Muscle of leg (tissue), 16 donors: Measurements from ENCODE around the gene FCER1A. TPM values are rescaled to one million over a fixed set of nuclear protein-coding genes. Genes with fewer than 3 reads are reported as not detected.
A peak's percentile ranks its signal among the peaks of the same experiment; 100 is the strongest.

Source experiments
- DNase-seq: peaks from one replicate; pipeline ENCODE4 v3.0.0; 2013
- H3K27ac ChIP-seq: one replicate; pipeline ENCODE4 v1.5.1; 2013; ENCODE audit warnings: mild to moderate bottlenecking, low read length, control low read depth
- H3K27me3 ChIP-seq: one replicate; pipeline ENCODE4 v1.6.1; 2013; ENCODE audit warnings: low read length; ENCODE audit not compliant: control insufficient read depth, insufficient read depth
- H3K36me3 ChIP-seq: one replicate; pipeline ENCODE4 v1.6.1; 2013; ENCODE audit warnings: low read length; ENCODE audit not compliant: control insufficient read depth, insufficient read depth
- H3K4me1 ChIP-seq: one replicate; pipeline ENCODE4 v1.6.1; 2013; ENCODE audit warnings: low read length; ENCODE audit not compliant: control insufficient read depth, insufficient read depth
- H3K4me3 ChIP-seq: one replicate; pipeline ENCODE4 v1.5.1; 2013; ENCODE audit warnings: low read length, control low read depth
- H3K9me3 ChIP-seq: replicated peaks from 2 replicates; pipeline ENCODE4 v1.6.1; 2013; ENCODE audit warnings: low read depth, low read length; ENCODE audit not compliant: control insufficient read depth
- WGBS: methylation state at CpG from one replicate; pipeline ENCODE4 v1.1.5; 2013; ENCODE audit warnings: missing lambda C conversion rate; ENCODE audit not compliant: insufficient coverage; 5-methylcytosine and 5-hydroxymethylcytosine counted together
- long read RNA-seq, 11 donors: transcript quantifications; one replicate each; lab custom pipeline, GENCODE V29; 2026
- polyA plus RNA-seq, 8 donors: library from polyadenylated mRNA; unstranded; fragments of 120-200 nt; gene quantifications; one replicate each; pipeline versions ENCODE4 v1.2.1 to v1.2.3, GENCODE V29; 2013; ENCODE audit warnings: inconsistent platforms in 1 of 8, low replicate concordance in 1 of 8; ENCODE audit not compliant: insufficient read length in 8 of 8, insufficient read depth in 1 of 8
- total RNA-seq: library from RNA; stranded (reverse); fragments of 120-200 nt; gene quantifications from one replicate; pipeline ENCODE4 v1.2.4, GENCODE V29; 2013

Gene FCER1A
- total RNA-seq: 0.49 TPM
- 1 to 10 TPM in 1 of 8 donors, under 1 TPM in 7; 0.10 to 1.1 (median 0.29) TPM for polyA plus RNA-seq
- long read RNA-seq, donor 1: 0 reads
- long read RNA-seq, donor 2: 0 reads
- long read RNA-seq, donor 3: 0 reads
- long read RNA-seq, donor 4: 0 reads
- long read RNA-seq, donor 5: 0 reads
- long read RNA-seq, donor 6: 0 reads
- long read RNA-seq, donor 7: 0 reads
- long read RNA-seq, donor 8: 0 reads
- long read RNA-seq, donor 9: 0 reads
- long read RNA-seq, donor 10: 0 reads
- long read RNA-seq, donor 11: 0 reads

- no CpG with 5 or more reads among the region's 1 CpG for WGBS
- Histone ChIP-seq H3K36me3 (no peaks in the 10 kb centered on the region), H3K27ac (no peak within 1 kb of the TSS), H3K4me3 (no peak within 1 kb of the TSS), H3K9me3 (no peaks in the 10 kb centered on the region), H3K4me1 (no peaks in the 10 kb centered on the region), H3K27me3 (no peaks in the 10 kb centered on the region)
- no peak for DNase-seq
These were observed at the start of gene FCER1A for GRCh38 chr1:159302095-159302494. TSS of gene FCER1A (plus strand) at chr1:159302336. CDS start at chr1:159302365, 29 bp downstream.

GRCh38 chr1:159261311-159261710 lies 40.8 kb upstream of the FCER1A start:
- Histone ChIP-seq H3K36me3 (no peaks in the 10 kb centered on the region), H3K4me3 (no peak overlapping the region), H3K27me3 (no peaks in the 10 kb centered on the region), H3K4me1 (no peaks in the 10 kb centered on the region), H3K27ac (no peak overlapping the region), H3K9me3 (no peaks in the 10 kb centered on the region)
- DNase-seq: no peak

- H3K9me3 ChIP-seq: no peaks in the 10 kb centered on the region
- H3K27ac ChIP-seq: no peak overlapping the region
- no peaks in the 10 kb centered on the region for H3K27me3 ChIP-seq
- DNase-seq: no peak
- no CpG with 5 or more reads among the region's 2 CpGs for WGBS
- H3K4me1 ChIP-seq: no peaks in the 10 kb centered on the region
- H3K4me3 ChIP-seq: no peak overlapping the region
- no peaks in the 10 kb centered on the region for H3K36me3 ChIP-seq
These were observed 40.2 kb upstream of the FCER1A start for GRCh38 chr1:159261721-159262494.

- no peaks in the 10 kb centered on the region for H3K9me3 ChIP-seq
- no peak overlapping the region for H3K27ac ChIP-seq
- no peaks in the 10 kb centered on the region for H3K27me3 ChIP-seq
- H3K36me3 ChIP-seq: no peaks in the 10 kb centered on the region
- no CpG with 5 or more reads among the region's 3 CpGs for WGBS
- H3K4me1 ChIP-seq: no peaks in the 10 kb centered on the region
- DNase-seq: no peak
- no peak overlapping the region for H3K4me3 ChIP-seq
These were observed 35.3 kb upstream of the FCER1A start for GRCh38 chr1:159266832-159267231.

GRCh38 chr1:159274631-159275030 lies 27.5 kb upstream of the FCER1A start:
- Histone ChIP-seq H3K36me3 (no peaks in the 10 kb centered on the region), H3K4me1 (no peaks in the 10 kb centered on the region), H3K9me3 (no peaks in the 10 kb centered on the region), H3K27me3 (no peaks in the 10 kb centered on the region), H3K27ac (no peak overlapping the region), H3K4me3 (no peak overlapping the region)
- peak; percentile 3 for DNase-seq
- no CpG with 5 or more reads among the region's 2 CpGs for WGBS

GRCh38 chr1:159275891-159276290 lies 26.2 kb upstream of the FCER1A start:
- no peaks in the 10 kb centered on the region for H3K9me3 ChIP-seq
- no peaks in the 10 kb centered on the region for H3K4me1 ChIP-seq
- no peaks in the 10 kb centered on the region for H3K36me3 ChIP-seq
- no peak for DNase-seq
- H3K27ac ChIP-seq: no peak overlapping the region
- no peak overlapping the region for H3K4me3 ChIP-seq
- H3K27me3 ChIP-seq: no peaks in the 10 kb centered on the region

GRCh38 chr1:159279773-159280172 lies 22.4 kb upstream of the FCER1A start:
- H3K4me1 ChIP-seq: no peaks in the 10 kb centered on the region
- H3K9me3 ChIP-seq: no peaks in the 10 kb centered on the region
- H3K36me3 ChIP-seq: no peaks in the 10 kb centered on the region
- no peak overlapping the region for H3K27ac ChIP-seq
- no CpG with 5 or more reads among the region's 5 CpGs for WGBS
- H3K27me3 ChIP-seq: no peaks in the 10 kb centered on the region
- DNase-seq: no peak
- no peak overlapping the region for H3K4me3 ChIP-seq

GRCh38 chr1:159282118-159282517 lies 20.0 kb upstream of the FCER1A start:
- H3K4me3 ChIP-seq: no peak overlapping the region
- no peaks in the 10 kb centered on the region for H3K27me3 ChIP-seq
- no peaks in the 10 kb centered on the region for H3K9me3 ChIP-seq
- H3K4me1 ChIP-seq: no peaks in the 10 kb centered on the region
- H3K27ac ChIP-seq: no peak overlapping the region
- no CpG with 5 or more reads among the region's 2 CpGs for WGBS
- no peaks in the 10 kb centered on the region for H3K36me3 ChIP-seq
- DNase-seq: peak; percentile 2

- Histone ChIP-seq H3K27me3 (no peaks in the 10 kb centered on the region), H3K4me1 (no peaks in the 10 kb centered on the region), H3K9me3 (no peaks in the 10 kb centered on the region), H3K27ac (no peak overlapping the region), H3K4me3 (no peak overlapping the region), H3K36me3 (no peaks in the 10 kb centered on the region)
- WGBS: 70% methylated on average over 1 of the region's 2 CpGs
- DNase-seq: no peak
These were observed 13.1 kb upstream of the FCER1A start for GRCh38 chr1:159289060-159289459.

GRCh38 chr1:159291424-159291823 lies 10.7 kb upstream of the FCER1A start:
- Histone ChIP-seq H3K27ac (no peak overlapping the region), H3K36me3 (no peaks in the 10 kb centered on the region), H3K4me1 (no peaks in the 10 kb centered on the region), H3K4me3 (no peak overlapping the region), H3K9me3 (no peaks in the 10 kb centered on the region), H3K27me3 (no peaks in the 10 kb centered on the region)
- DNase-seq: no peak
- WGBS: 83% methylated on average over 1 of the region's 1 CpG
